A673 (cell line): Measurements from ENCODE around the gene NECAB3.

Experiments
- CTCF ChIP-seq: fragments of 300-800, 200-600 bp; sonication (generic); conservative IDR thresholded peaks from 2 replicates; pipeline ENCODE4 v1.5.1; 2017; ENCODE audit warnings: low read depth, mild to moderate bottlenecking, antibody characterized with exemption, low read length, moderate library complexity, mixed read lengths
- EZH2 ChIP-seq: fragments of 200-600 bp; sonication (generic); IDR thresholded peaks from 2 replicates; pipeline ENCODE4 v1.6.1; 2017; ENCODE audit warnings: borderline replicate concordance, low read depth, mild to moderate bottlenecking, mixed read lengths, antibody characterized with exemption, low read length; ENCODE audit not compliant: poor library complexity, severe bottlenecking

GRCh38 chr20:33685328-33686099 is 11.3 kb upstream of the NECAB3 start:
- TF ChIP-seq CTCF: no peak
- no peak for TF ChIP-seq EZH2
